T-cell (primary cell): ENCODE results near the gene RMC1. TPM values are rescaled to one million over a fixed set of nuclear protein-coding genes. Genes with fewer than 3 reads are reported as not detected.

Experiments used
- ATAC-seq, 4 experiments: fragments of 200-7000 bp in 3 of 4; fragments of 150-1000 bp in 1 of 4; cut with Tn5 transposase; replicated peaks in 1 of 4; 1 replicate in 3 of 4; 2 replicates in 1 of 4; pipeline ENCODE4 v1.10.0; 2021; ENCODE audit warnings: moderate library complexity in 3 of 4, mild to moderate bottlenecking in 2 of 4, moderate number of reproducible peaks in 1 of 4
- CTCF ChIA-PET, 2 donors: fragments of 300-600 bp; sonication (Branson Sonifier 250); formaldehyde crosslinking; loops; one replicate each; lab custom pipeline; 2022; ENCODE audit warnings: antibody characterized with exemption in 2 of 2; lab: Charles Lee
- POLR2A ChIA-PET, 2 donors: fragments of 300-600 bp; sonication (Branson Sonifier 250); formaldehyde crosslinking; loops; one replicate each; lab custom pipeline; 2022; ENCODE audit warnings: antibody characterized with exemption in 2 of 2; lab: Charles Lee
- DNase-seq, 35 experiments: peaks; one replicate each; pipeline versions ENCODE4 v3.0.0 to v3.0.0-alpha.2; 2013 to 2023
- H3K27ac ChIP-seq: one replicate; pipeline ENCODE4 v1.5.1; 2013; ENCODE audit warnings: low read length
- H3K27me3 ChIP-seq, 2 experiments: replicated peaks in 1 of 2; 1 replicate in 1 of 2; 2 replicates in 1 of 2; pipeline versions ENCODE4 v1.6.1 to v1.7.0; 2013; ENCODE audit warnings: low read length in 1 of 2, mixed read lengths in 1 of 2; ENCODE audit not compliant: control insufficient read depth in 2 of 2, insufficient read depth in 2 of 2; ENCODE audit errors: extremely low read depth in 1 of 2
- H3K36me3 ChIP-seq, 2 donors: 1 replicate in 1 of 2; 2 replicates in 1 of 2; pipeline versions ENCODE4 v1.6.1 to v1.7.0; 2013; ENCODE audit warnings: low read length in 1 of 2; ENCODE audit not compliant: control insufficient read depth in 2 of 2, insufficient read depth in 1 of 2; ENCODE audit errors: extremely low read depth in 1 of 2
- H3K4me1 ChIP-seq, 2 experiments: 1 replicate in 1 of 2; 2 replicates in 1 of 2; pipeline versions ENCODE4 v1.6.1 to v1.7.0; 2013; ENCODE audit warnings: low read length in 2 of 2, mixed read lengths in 1 of 2; ENCODE audit not compliant: insufficient read depth in 2 of 2, control insufficient read depth in 1 of 2; ENCODE audit errors: extremely low read depth in 1 of 2
- H3K4me3 ChIP-seq, 2 donors: 1 replicate in 1 of 2; 2 replicates in 1 of 2; pipeline versions ENCODE4 v1.5.1 to v1.7.0; 2013; ENCODE audit warnings: mild to moderate bottlenecking in 2 of 2, low read length in 1 of 2, moderate library complexity in 1 of 2; ENCODE audit not compliant: control insufficient read depth in 1 of 2; ENCODE audit errors: extremely low read depth in 1 of 2
- H3K9me3 ChIP-seq: 2 replicates; pipeline ENCODE4 v1.7.0; 2013
- H3K27ac Mint-ChIP-seq, 2 donors: one replicate each; pipeline ENCODE4 v1.8.0; 2020 to 2021; ENCODE audit warnings: mild to moderate bottlenecking in 2 of 2, mixed read lengths in 2 of 2
- H3K27me3 Mint-ChIP-seq, 2 donors: one replicate each; pipeline ENCODE4 v1.8.0; 2021 to 2022; ENCODE audit warnings: mixed read lengths in 2 of 2
- H3K36me3 Mint-ChIP-seq: one replicate; pipeline ENCODE4 v1.8.0; 2021; ENCODE audit warnings: mixed read lengths
- H3K4me1 Mint-ChIP-seq, 3 donors: one replicate each; pipeline ENCODE4 v1.8.0; 2020 to 2022; ENCODE audit warnings: mixed read lengths in 3 of 3, mild to moderate bottlenecking in 1 of 3
- H3K4me3 Mint-ChIP-seq, 3 donors: one replicate each; pipeline ENCODE4 v1.8.0; 2020 to 2022; ENCODE audit warnings: mild to moderate bottlenecking in 3 of 3, mixed read lengths in 3 of 3, moderate library complexity in 3 of 3
- H3K9me3 Mint-ChIP-seq, 3 donors: one replicate each; pipeline ENCODE4 v1.8.0; 2020 to 2022; ENCODE audit warnings: mixed read lengths in 3 of 3
- WGBS: methylation state at CpG from one replicate; pipeline ENCODE4 v1.1.5; 2013; ENCODE audit warnings: missing lambda C conversion rate; ENCODE audit not compliant: insufficient coverage; 5-methylcytosine and 5-hydroxymethylcytosine counted together
- total RNA-seq, 35 experiments: library from RNA in 6 of 35; stranded (reverse) in 6 of 35; fragments of 120-200 nt in 1 of 35; gene quantifications; one replicate each; pipeline versions ENCODE4 v1.2.1 to v1.2.4 and lab custom pipeline; 2013 to 2026

Gene RMC1
- total RNA-seq, 5 donors from 2014 or later (not counting 1 experiment from before 2014, with no cell fraction given): 46.9 to 57.4 (median 51.0) TPM

DNA sequence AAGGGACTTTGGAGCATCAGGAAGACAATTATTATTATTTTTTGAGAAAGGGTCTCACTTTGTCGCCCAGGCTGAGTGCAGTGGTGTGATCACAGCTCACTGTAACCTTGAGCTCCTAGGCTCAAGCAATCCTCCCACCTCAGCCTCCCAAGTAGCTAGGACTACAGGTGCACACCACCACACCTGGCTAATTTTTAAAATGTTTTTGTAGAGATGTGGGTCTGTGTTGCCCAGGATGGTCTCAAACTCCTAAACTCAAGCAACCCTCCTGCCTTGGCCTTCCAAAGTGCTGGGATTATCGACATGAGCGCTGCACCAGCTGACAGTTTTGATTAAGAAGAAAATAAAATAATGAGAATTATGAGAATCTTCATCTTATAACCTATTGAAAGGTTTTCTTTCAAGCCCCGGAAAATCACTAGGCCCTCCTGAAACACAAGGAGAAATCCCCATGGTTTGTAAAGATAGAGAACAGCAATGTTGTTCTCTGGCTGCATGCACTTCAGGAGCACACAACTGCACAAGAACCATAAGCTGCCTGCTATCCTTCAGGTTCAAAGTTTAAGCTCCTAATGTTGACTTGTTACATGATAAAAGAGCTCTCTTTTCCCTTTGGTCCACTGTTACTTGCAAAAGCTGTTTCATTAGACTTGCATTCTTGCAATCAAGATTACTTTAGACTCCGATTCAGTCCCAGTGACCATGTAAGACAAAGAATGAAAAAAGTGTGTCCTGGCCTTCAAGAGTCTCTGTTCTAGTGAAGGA, 66.2 kb downstream of the RMC1 start:
- Histone ChIP-seq H3K36me3 (peaks cover 7 to 51% of the 10 kb centered on the region in 2 donors), H3K9me3 (no peaks in the 10 kb centered on the region), H3K4me1 (peaks cover 19 to 42% of the 10 kb centered on the region in 2 experiments), H3K27ac (peak overlapping the region; percentile 47), H3K27me3 (no peaks in the 10 kb centered on the region), H3K4me3 (no peak overlapping the region)
- no peaks in the 10 kb centered on the region for H3K9me3 Mint-ChIP-seq
- ChIA-PET POLR2A (interaction anchor here in 1 of 2 donors (0.6 kb wide), 1 partner anchor 618 kb away, joined by 4 read pairs; no protein-coding TSS in a partner anchor), CTCF (interaction anchor here (0.6 to 1.0 kb wide), 2 partner anchors 13 to 68 kb away, joined by 3 read pairs; no protein-coding TSS in a partner anchor)
- ATAC-seq (no peak), DNase-seq (no peak)
- H3K4me3 Mint-ChIP-seq: no peak overlapping the region
- H3K4me1 Mint-ChIP-seq: peaks cover 19 to 45% (median 31%) of the 10 kb centered on the region in 3 donors
- WGBS: no CpG with 5 or more reads among the region's 5 CpGs
- no peaks in the 10 kb centered on the region for H3K27me3 Mint-ChIP-seq
- H3K27ac Mint-ChIP-seq: peak overlapping the region in 1 of 2 donors; percentile 66
- H3K36me3 Mint-ChIP-seq: peaks cover 59% of the 10 kb centered on the region

DNA sequence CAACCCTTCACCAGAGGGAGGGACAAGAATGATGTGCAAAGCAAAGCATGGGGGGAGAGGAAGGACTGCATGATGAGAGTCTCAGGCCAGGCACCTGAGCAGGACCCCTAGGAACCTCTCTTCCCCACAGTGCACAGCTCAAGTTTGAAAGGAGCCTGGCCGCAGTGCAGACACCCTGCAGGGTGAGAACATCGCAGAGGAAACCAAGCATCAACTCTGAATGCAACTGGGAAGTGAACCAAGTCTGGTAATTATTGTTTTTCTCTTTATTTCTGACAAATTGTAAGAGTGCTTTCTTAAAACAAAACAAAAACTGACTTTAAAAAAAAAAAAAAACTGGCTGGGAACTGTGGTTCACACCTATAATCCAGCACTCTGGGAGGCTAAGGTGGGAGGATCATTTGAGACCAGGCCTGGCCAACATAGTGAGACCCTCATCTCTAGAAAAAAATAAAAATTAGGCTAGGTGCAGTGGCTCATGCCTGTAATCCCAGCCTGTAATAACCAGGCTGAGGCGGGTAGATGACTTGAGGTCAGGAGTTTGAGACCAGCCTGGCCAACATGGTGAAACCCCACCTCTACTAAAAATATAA, 67.7 kb downstream of the RMC1 start:
- H3K27me3 Mint-ChIP-seq: no peaks in the 10 kb centered on the region
- Histone ChIP-seq H3K4me3 (no peak overlapping the region), H3K36me3 (peaks cover 7 to 47% of the 10 kb centered on the region in 2 donors), H3K27me3 (no peaks in the 10 kb centered on the region), H3K4me1 (peaks cover 26 to 55% of the 10 kb centered on the region in 2 experiments), H3K9me3 (no peaks in the 10 kb centered on the region), H3K27ac (peak overlapping the region; percentile 47)
- no peak overlapping the region for H3K4me3 Mint-ChIP-seq
- H3K4me1 Mint-ChIP-seq: peaks cover 28 to 49% (median 41%) of the 10 kb centered on the region in 3 donors
- POLR2A ChIA-PET: interaction anchor here (0.5 to 0.9 kb wide), 2 partner anchors 11 to 46 kb away, joined by 4 read pairs; no protein-coding TSS in a partner anchor
- peak in 18 of 35 experiments; percentile 6 to 51 (median 20) for DNase-seq
- no peaks in the 10 kb centered on the region for H3K9me3 Mint-ChIP-seq
- CTCF ChIA-PET: interaction anchor here (0.6 to 1.3 kb wide), 3 partner anchors 17 to 292 kb away, joined by 3 to 4 read pairs (median 3); no protein-coding TSS in a partner anchor
- WGBS: no CpG with 5 or more reads among the region's 3 CpGs
- H3K36me3 Mint-ChIP-seq: peaks cover 52% of the 10 kb centered on the region
- peak overlapping the region; percentile 66 to 83 for H3K27ac Mint-ChIP-seq
- ATAC-seq: peak in 2 of 4 experiments; percentile 31 to 51

DNA sequence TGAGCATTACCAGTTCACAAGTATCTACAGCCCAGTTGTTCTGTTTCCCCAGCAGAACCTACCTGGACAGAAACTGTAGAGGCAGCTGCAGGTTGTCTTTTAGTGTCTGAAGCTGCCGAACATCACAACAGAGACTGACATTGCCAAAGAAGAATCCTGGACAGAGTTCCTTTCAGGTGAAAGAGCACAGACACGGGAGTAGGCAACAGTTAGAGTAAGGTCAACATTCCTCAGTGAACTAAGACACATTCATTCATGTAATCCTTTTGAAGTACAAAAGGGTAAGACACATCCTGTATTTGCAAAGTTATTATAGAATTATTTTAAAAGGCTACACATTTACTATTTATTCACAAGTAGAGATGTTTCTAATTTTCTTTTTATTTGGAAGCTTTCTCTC, 68.7 kb downstream of the RMC1 start:
- Histone ChIP-seq H3K36me3 (peaks cover 6 to 42% of the 10 kb centered on the region in 2 donors), H3K4me1 (peaks cover 26 to 59% of the 10 kb centered on the region in 2 experiments), H3K27ac (no peak overlapping the region), H3K4me3 (no peak overlapping the region), H3K27me3 (no peaks in the 10 kb centered on the region), H3K9me3 (no peaks in the 10 kb centered on the region)
- Mint-ChIP-seq H3K27me3 (no peaks in the 10 kb centered on the region), H3K4me1 (peaks cover 33 to 55% (median 46%) of the 10 kb centered on the region in 3 donors), H3K9me3 (no peaks in the 10 kb centered on the region), H3K36me3 (peaks cover 51% of the 10 kb centered on the region), H3K4me3 (no peak overlapping the region), H3K27ac (peak overlapping the region; percentile 60 to 85)
- no peak for ATAC-seq
- no peak for DNase-seq
- POLR2A ChIA-PET: interaction anchor here (0.5 to 0.9 kb wide), 4 partner anchors 10 to 647 kb away, joined by 3 to 4 read pairs (median 4); no protein-coding TSS in a partner anchor
- WGBS: 82% methylated on average over 1 of the region's 2 CpGs
- CTCF ChIA-PET: no interaction called here

- Mint-ChIP-seq H3K36me3 (peaks cover 46% of the 10 kb centered on the region), H3K27ac (peak overlapping the region; percentile 85 to 91), H3K4me3 (peak overlapping the region in 1 of 3 donors; percentile 1), H3K4me1 (peaks cover 33 to 55% (median 46%) of the 10 kb centered on the region in 3 donors), H3K27me3 (no peaks in the 10 kb centered on the region), H3K9me3 (no peaks in the 10 kb centered on the region)
- 94% methylated on average over 4 of the region's 5 CpGs for WGBS
- Histone ChIP-seq H3K36me3 (peaks cover under 1 to 36% of the 10 kb centered on the region in 2 donors), H3K4me3 (no peak overlapping the region), H3K4me1 (peaks cover 26 to 59% of the 10 kb centered on the region in 2 experiments), H3K27ac (peak overlapping the region; percentile 91), H3K9me3 (no peaks in the 10 kb centered on the region), H3K27me3 (no peaks in the 10 kb centered on the region)
- ChIA-PET CTCF (no interaction called here), POLR2A (interaction anchor here in 1 of 2 donors (0.5 kb wide), 1 partner anchor 647 kb away, joined by 3 read pairs; no protein-coding TSS in a partner anchor)
- DNase-seq (no peak), ATAC-seq (no peak)
Observed at GRCh38 chr18:23572570-23572969, 69.3 kb downstream of the RMC1 start.

GRCh38 chr18:23573020-23573419, 69.7 kb downstream of the RMC1 start:
- Histone ChIP-seq H3K4me3 (no peak overlapping the region), H3K27ac (peak overlapping the region; percentile 91), H3K27me3 (no peaks in the 10 kb centered on the region), H3K9me3 (no peaks in the 10 kb centered on the region), H3K4me1 (peaks cover 26 to 59% of the 10 kb centered on the region in 2 experiments), H3K36me3 (peaks cover 0 to 33% of the 10 kb centered on the region in 2 donors)
- peaks cover 33 to 56% (median 46%) of the 10 kb centered on the region in 3 donors for H3K4me1 Mint-ChIP-seq
- ATAC-seq (no peak), DNase-seq (no peak)
- H3K9me3 Mint-ChIP-seq: no peaks in the 10 kb centered on the region
- peak overlapping the region; percentile 91 to 92 for H3K27ac Mint-ChIP-seq
- ChIA-PET CTCF (interaction anchor here in 1 of 2 donors (1.3 kb wide), 1 partner anchor 57 kb away, joined by 6 read pairs; no protein-coding TSS in a partner anchor), POLR2A (no interaction called here)
- H3K27me3 Mint-ChIP-seq: no peaks in the 10 kb centered on the region
- no peak overlapping the region for H3K4me3 Mint-ChIP-seq
- peaks cover 43% of the 10 kb centered on the region for H3K36me3 Mint-ChIP-seq
- no CpG with 5 or more reads among the region's 4 CpGs for WGBS
